Fibroblast of lung (primary cell): ENCODE results near the gene WWOX. TPM values are rescaled to one million over a fixed set of nuclear protein-coding genes. Genes with fewer than 3 reads are reported as not detected.

ENCODE experiments used
- DNase-seq, 2 donors: peaks; one replicate each; pipeline versions ENCODE4 v3.0.0 to v3.0.0-alpha.2; 2010; ENCODE audit warnings: low read depth in 2 of 2
- H2AFZ ChIP-seq: 2 replicates; pipeline ENCODE4 v1.5.1; 2012; ENCODE audit warnings: low read length, control low read depth, inconsistent platforms
- H3K27ac ChIP-seq: 2 replicates; pipeline ENCODE4 v1.5.1; 2011; ENCODE audit warnings: low read length, control low read depth; ENCODE audit not compliant: insufficient read depth
- H3K27me3 ChIP-seq: 2 replicates; pipeline ENCODE4 v1.5.1; 2011; ENCODE audit warnings: mild to moderate bottlenecking, low read length; ENCODE audit not compliant: control insufficient read depth, insufficient read depth
- H3K36me3 ChIP-seq: 2 replicates; pipeline ENCODE4 v1.5.1; 2011; ENCODE audit warnings: low read length; ENCODE audit not compliant: control insufficient read depth, insufficient read depth
- H3K4me1 ChIP-seq: 2 replicates; pipeline ENCODE4 v1.5.1; 2011; ENCODE audit warnings: low read length; ENCODE audit not compliant: control insufficient read depth, insufficient read depth; ENCODE audit errors: extremely low read depth
- H3K4me2 ChIP-seq: 2 replicates; pipeline ENCODE4 v1.5.1; 2011; ENCODE audit warnings: low read length, control low read depth; ENCODE audit not compliant: insufficient read depth; ENCODE audit errors: extremely low read depth
- H3K4me3 ChIP-seq, 4 experiments: fragments of 200-600 bp in 1 of 4; sonication (generic) in 1 of 4; replicated peaks in 1 of 4; 2 replicates each; pipeline ENCODE4 v1.5.1; 2011 to 2016; ENCODE audit warnings: low read length in 4 of 4, low read depth in 3 of 4, mild to moderate bottlenecking in 3 of 4, control low read depth in 2 of 4, inconsistent platforms in 1 of 4, mixed read lengths in 1 of 4; ENCODE audit not compliant: insufficient read depth in 1 of 4; ENCODE audit errors: control extremely low read depth in 1 of 4
- H3K79me2 ChIP-seq: 2 replicates; pipeline ENCODE4 v1.5.1; 2012; ENCODE audit warnings: mild to moderate bottlenecking, low read length, inconsistent platforms; ENCODE audit not compliant: control insufficient read depth, insufficient read depth
- H3K9ac ChIP-seq: 2 replicates; pipeline ENCODE4 v1.5.1; 2011; ENCODE audit warnings: mild to moderate bottlenecking, low read length, control low read depth; ENCODE audit not compliant: insufficient read depth
- H3K9me3 ChIP-seq: 2 replicates; pipeline ENCODE4 v1.5.1; 2012; ENCODE audit warnings: low read depth, low read length; ENCODE audit not compliant: control insufficient read depth, insufficient read depth
- H4K20me1 ChIP-seq: 2 replicates; pipeline ENCODE4 v1.5.1; 2011; ENCODE audit warnings: low read length; ENCODE audit not compliant: control insufficient read depth, insufficient read depth; ENCODE audit errors: extremely low read depth
- EZH2 ChIP-seq: IDR thresholded peaks from 2 replicates; pipeline ENCODE4 v1.5.1; 2012; ENCODE audit warnings: low read length, control low read depth, mild to moderate bottlenecking; ENCODE audit errors: missing control alignments
- polyA plus RNA-seq, 2 donors: library from polyadenylated mRNA; depleted of rRNA in 1 of 2; stranded (reverse) in 1 of 2; unstranded in 1 of 2; fragments of >200 nt; gene quantifications; 2 replicates each; pipeline ENCODE4 v1.2.1, GENCODE V29; 2011 to 2012; ENCODE audit warnings: missing spikeins in 1 of 2
- total RNA-seq: library from RNA; depleted of rRNA; stranded (reverse); fragments of >200 nt; gene quantifications from 2 replicates; pipeline ENCODE4 v1.2.1, GENCODE V29; 2014
- TF ChIP-seq, protein P1 (sequence below), 2 donors: IDR thresholded peaks in 1 of 2; conservative IDR thresholded peaks in 1 of 2; 1 replicate in 1 of 2; 2 replicates in 1 of 2; pipeline ENCODE4 v1.5.1; 2011 to 2012; ENCODE audit warnings: low read length in 2 of 2, control low read depth in 1 of 2, inconsistent platforms in 1 of 2, low read depth in 1 of 2, mild to moderate bottlenecking in 1 of 2

Gene WWOX
- total and polyA plus RNA-seq, 2 donors (not counting 1 experiment from before 2014, with no cell fraction given) = 5.6 to 16.3 TPM

DNA sequence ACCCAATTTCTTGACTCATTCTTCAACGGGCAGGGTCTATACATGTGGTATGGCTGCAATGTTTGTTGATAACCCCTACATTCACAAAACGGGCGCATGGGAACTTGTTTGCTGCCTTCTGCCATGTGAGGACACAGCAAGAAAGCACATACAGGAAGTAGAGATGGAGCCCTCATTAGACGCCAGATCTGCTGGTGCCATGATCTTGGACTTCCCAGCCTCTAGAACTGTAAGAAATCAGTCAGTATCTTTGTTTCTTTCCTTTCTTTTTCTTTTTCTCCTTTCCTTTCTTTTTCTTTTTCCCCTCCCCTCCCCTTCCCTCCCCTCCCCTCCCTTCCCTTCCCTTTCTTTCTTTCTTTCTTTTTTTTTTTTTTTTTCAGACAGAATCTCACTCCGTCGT is 165.2 kb downstream of the WWOX start:
- no peaks in the 10 kb centered on the region for H3K4me1 ChIP-seq
- no peak overlapping the region for H3K27ac ChIP-seq
- no peak overlapping the region for H3K4me3 ChIP-seq
- no peaks in the 10 kb centered on the region for H3K36me3 ChIP-seq
- DNase-seq = no peak
- H3K4me2 ChIP-seq = no peak overlapping the region
- no peak overlapping the region for H2AFZ ChIP-seq
- TF ChIP-seq, protein P1, sequence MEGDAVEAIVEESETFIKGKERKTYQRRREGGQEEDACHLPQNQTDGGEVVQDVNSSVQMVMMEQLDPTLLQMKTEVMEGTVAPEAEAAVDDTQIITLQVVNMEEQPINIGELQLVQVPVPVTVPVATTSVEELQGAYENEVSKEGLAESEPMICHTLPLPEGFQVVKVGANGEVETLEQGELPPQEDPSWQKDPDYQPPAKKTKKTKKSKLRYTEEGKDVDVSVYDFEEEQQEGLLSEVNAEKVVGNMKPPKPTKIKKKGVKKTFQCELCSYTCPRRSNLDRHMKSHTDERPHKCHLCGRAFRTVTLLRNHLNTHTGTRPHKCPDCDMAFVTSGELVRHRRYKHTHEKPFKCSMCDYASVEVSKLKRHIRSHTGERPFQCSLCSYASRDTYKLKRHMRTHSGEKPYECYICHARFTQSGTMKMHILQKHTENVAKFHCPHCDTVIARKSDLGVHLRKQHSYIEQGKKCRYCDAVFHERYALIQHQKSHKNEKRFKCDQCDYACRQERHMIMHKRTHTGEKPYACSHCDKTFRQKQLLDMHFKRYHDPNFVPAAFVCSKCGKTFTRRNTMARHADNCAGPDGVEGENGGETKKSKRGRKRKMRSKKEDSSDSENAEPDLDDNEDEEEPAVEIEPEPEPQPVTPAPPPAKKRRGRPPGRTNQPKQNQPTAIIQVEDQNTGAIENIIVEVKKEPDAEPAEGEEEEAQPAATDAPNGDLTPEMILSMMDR (conservative IDR thresholded peaks at IDR 0.05 in 1 of 2, IDR thresholded peaks at IDR 0.05 in 1 of 2; ENCODE audit: low read depth in 1 of 2, low read length in 2 of 2) = no peak
- TF ChIP-seq EZH2 = no peak
- no peaks in the 10 kb centered on the region for H3K9me3 ChIP-seq
- no peaks in the 10 kb centered on the region for H3K27me3 ChIP-seq
- no peak overlapping the region for H3K9ac ChIP-seq
- H3K79me2 ChIP-seq = no peaks in the 10 kb centered on the region
- no peaks in the 10 kb centered on the region for H4K20me1 ChIP-seq

DNA sequence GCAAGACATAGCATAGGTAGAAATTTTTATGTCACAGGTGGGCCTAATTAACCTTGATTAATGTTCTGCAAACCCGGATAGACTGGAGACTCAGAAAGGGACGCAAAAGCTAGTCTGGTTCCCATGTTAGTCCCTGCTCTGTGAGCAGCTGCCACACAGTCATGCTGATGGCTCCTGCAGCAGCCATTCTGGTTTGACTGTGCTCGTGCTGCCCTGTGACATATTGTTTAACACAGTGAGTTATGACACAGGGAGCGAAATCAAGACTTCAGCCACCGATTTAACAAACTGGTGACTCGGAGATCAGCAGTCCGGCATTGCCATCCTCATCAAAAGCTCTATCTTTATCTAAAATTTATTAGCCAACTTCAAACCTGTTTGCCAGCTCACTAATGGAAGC is 169.8 kb downstream of the WWOX start:
- Histone ChIP-seq H3K9ac (no peak overlapping the region), H3K9me3 (no peaks in the 10 kb centered on the region), H3K27me3 (no peaks in the 10 kb centered on the region), H4K20me1 (no peaks in the 10 kb centered on the region), H2AFZ (no peak overlapping the region), H3K4me2 (no peak overlapping the region), H3K4me3 (no peak overlapping the region), H3K4me1 (no peaks in the 10 kb centered on the region), H3K27ac (no peak overlapping the region), H3K79me2 (no peaks in the 10 kb centered on the region), H3K36me3 (no peaks in the 10 kb centered on the region)
- TF ChIP-seq, protein P1 (conservative IDR thresholded peaks at IDR 0.05 in 1 of 2, IDR thresholded peaks at IDR 0.05 in 1 of 2; ENCODE audit: low read depth in 1 of 2, low read length in 2 of 2) = no peak
- TF ChIP-seq EZH2 = no peak
- no peak for DNase-seq

DNA sequence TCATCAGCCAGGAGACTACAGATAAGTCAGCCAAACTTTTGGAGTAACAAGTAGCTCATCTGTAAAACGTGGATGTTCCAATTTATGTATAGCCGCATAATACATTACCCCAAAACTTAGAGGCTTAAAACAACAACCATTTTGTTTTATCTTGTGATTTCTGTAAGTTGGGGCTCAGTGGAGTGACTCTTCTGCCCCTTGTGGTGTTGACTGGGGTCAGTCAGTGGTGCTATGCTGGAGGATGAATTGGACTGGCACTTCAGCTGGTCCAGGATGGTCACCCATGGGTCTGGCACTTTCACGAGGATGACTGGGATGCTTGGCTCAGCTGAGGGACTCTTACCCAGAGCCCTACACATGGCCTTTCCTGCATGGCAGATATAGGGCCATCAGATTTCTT is 172.5 kb downstream of the WWOX start:
- H2AFZ ChIP-seq = no peak overlapping the region
- H3K79me2 ChIP-seq = no peaks in the 10 kb centered on the region
- no peak for DNase-seq
- TF ChIP-seq, protein P1 (conservative IDR thresholded peaks at IDR 0.05 in 1 of 2, IDR thresholded peaks at IDR 0.05 in 1 of 2; ENCODE audit: low read depth in 1 of 2, low read length in 2 of 2) = no peak
- no peak for TF ChIP-seq EZH2
- H3K27ac ChIP-seq = no peak overlapping the region
- no peaks in the 10 kb centered on the region for H3K9me3 ChIP-seq
- no peak overlapping the region for H3K9ac ChIP-seq
- no peaks in the 10 kb centered on the region for H3K36me3 ChIP-seq
- no peaks in the 10 kb centered on the region for H3K4me1 ChIP-seq
- H3K27me3 ChIP-seq = no peaks in the 10 kb centered on the region
- H4K20me1 ChIP-seq = no peaks in the 10 kb centered on the region
- no peak overlapping the region for H3K4me3 ChIP-seq
- H3K4me2 ChIP-seq = no peak overlapping the region
